DOHH2 (cell line): Measurements from ENCODE around the gene MAFB.

ENCODE experiments used
- H3F3A ChIP-seq: fragments of 200-600 bp; sonication (generic), shearing (Covaris generic); 2 replicates; pipeline ENCODE4 v1.6.0; 2016; ENCODE audit warnings: antibody characterized with exemption, mild to moderate bottlenecking; ENCODE audit not compliant: control insufficient read depth, insufficient read depth
- H3K27ac ChIP-seq: fragments of 200-600 bp; sonication (generic); 2 replicates; pipeline ENCODE4 v1.5.1; 2014; ENCODE audit warnings: low read depth, mild to moderate bottlenecking, low read length, moderate library complexity
- H3K27me3 ChIP-seq: fragments of 200-600 bp; sonication (generic); 2 replicates; pipeline ENCODE4 v1.6.1; 2014; ENCODE audit warnings: mild to moderate bottlenecking, low read length, mixed read lengths; ENCODE audit not compliant: control insufficient read depth
- H3K36me3 ChIP-seq: fragments of 200-600 bp; sonication (generic); 2 replicates; pipeline ENCODE4 v1.6.1; 2014; ENCODE audit warnings: mild to moderate bottlenecking, low read length, moderate library complexity, mixed read lengths; ENCODE audit not compliant: control insufficient read depth
- H3K4me1 ChIP-seq: fragments of 200-600 bp; sonication (generic); 2 replicates; pipeline ENCODE4 v1.6.1; 2014; ENCODE audit warnings: mild to moderate bottlenecking, low read length, mixed read lengths; ENCODE audit not compliant: control insufficient read depth
- H3K4me2 ChIP-seq: fragments of 200-600 bp; sonication (generic); 2 replicates; pipeline ENCODE4 v1.6.0; 2014; ENCODE audit warnings: mild to moderate bottlenecking, low read length, moderate library complexity
- H3K4me3 ChIP-seq: fragments of 200-600 bp; sonication (generic); 2 replicates; pipeline ENCODE4 v1.5.1; 2014; ENCODE audit warnings: mild to moderate bottlenecking, low read length, mixed read lengths
- H3K79me2 ChIP-seq: fragments of 200-600 bp; sonication (generic); 2 replicates; pipeline ENCODE4 v1.6.1; 2014; ENCODE audit warnings: mild to moderate bottlenecking, low read length, mixed read lengths; ENCODE audit not compliant: control insufficient read depth
- H3K9me2 ChIP-seq: fragments of 200-600 bp; sonication (generic); replicated peaks from 2 replicates; pipeline ENCODE4 v1.6.1; 2014; ENCODE audit warnings: mild to moderate bottlenecking, low read length, mixed read lengths; ENCODE audit not compliant: control insufficient read depth
- H3K9me3 ChIP-seq: fragments of 200-600 bp; sonication (generic); 2 replicates; pipeline ENCODE4 v1.6.1; 2014; ENCODE audit warnings: antibody characterized with exemption, low read length, mixed read lengths; ENCODE audit not compliant: control insufficient read depth, insufficient read depth
- H4K20me1 ChIP-seq: fragments of 200-600 bp; sonication (generic); 2 replicates; pipeline ENCODE4 v1.6.0; 2014; ENCODE audit warnings: low read depth, mild to moderate bottlenecking, antibody characterized with exemption, low read length, moderate library complexity; ENCODE audit not compliant: control insufficient read depth, insufficient read depth
- CTCF ChIP-seq: fragments of 200-600 bp; sonication (generic); IDR thresholded peaks from one replicate; pipeline ENCODE4 v1.5.1; 2014; ENCODE audit warnings: antibody characterized with exemption, mild to moderate bottlenecking, low read depth, low read length; ENCODE audit not compliant: poor library complexity, severe bottlenecking
- EZH2phosphoT487 ChIP-seq: fragments of 200-600 bp; sonication (generic); IDR thresholded peaks from 2 replicates; pipeline ENCODE4 v1.6.1; 2017; ENCODE audit warnings: borderline replicate concordance, mild to moderate bottlenecking, antibody characterized with exemption, low read length, moderate library complexity, mixed read lengths

The MAFB gene

GRCh38 chr20:40690836-40691565 lies 2.0 kb upstream of the MAFB start:
- no peaks in the 10 kb centered on the region for H4K20me1 ChIP-seq
- TF ChIP-seq EZH2phosphoT487 (no peak), CTCF (no peak)
- no peaks in the 10 kb centered on the region for H3K9me3 ChIP-seq
- H3K79me2 ChIP-seq = no peaks in the 10 kb centered on the region
- H3K27ac ChIP-seq = no peak overlapping the region
- H3K27me3 ChIP-seq = peaks cover 78% of the 10 kb centered on the region
- no peaks in the 10 kb centered on the region for H3K36me3 ChIP-seq
- H3F3A ChIP-seq = no peaks in the 10 kb centered on the region
- H3K9me2 ChIP-seq = no peaks in the 10 kb centered on the region
- H3K4me1 ChIP-seq = peaks cover 7% of the 10 kb centered on the region
- no peak overlapping the region for H3K4me2 ChIP-seq
- H3K4me3 ChIP-seq = no peak overlapping the region

GRCh38 chr20:40689943-40690835 lies 1.2 kb upstream of the MAFB start:
- peak; percentile 81; the same call in 1 of the 2 replicates for TF ChIP-seq EZH2phosphoT487
- peak; percentile 83 for TF ChIP-seq CTCF
- H3K9me2 ChIP-seq = no peaks in the 10 kb centered on the region
- no peak overlapping the region for H3K27ac ChIP-seq
- H3K9me3 ChIP-seq = no peaks in the 10 kb centered on the region
- H3K4me2 ChIP-seq = peak overlapping the region; percentile 98
- no peaks in the 10 kb centered on the region for H3K36me3 ChIP-seq
- peak overlapping the region; percentile 77 for H3K4me3 ChIP-seq
- peaks cover 74% of the 10 kb centered on the region for H3K27me3 ChIP-seq
- peaks cover 7% of the 10 kb centered on the region for H3K4me1 ChIP-seq
- H3F3A ChIP-seq = no peaks in the 10 kb centered on the region
- no peaks in the 10 kb centered on the region for H3K79me2 ChIP-seq
- H4K20me1 ChIP-seq = no peaks in the 10 kb centered on the region

GRCh38 chr20:40688129-40689099 lies 622 bp downstream of the MAFB start:
- Histone ChIP-seq H3K27ac (no peak overlapping the region), H3F3A (no peaks in the 10 kb centered on the region), H3K4me1 (peaks cover 7% of the 10 kb centered on the region), H3K79me2 (no peaks in the 10 kb centered on the region), H4K20me1 (no peaks in the 10 kb centered on the region), H3K9me3 (no peaks in the 10 kb centered on the region), H3K4me3 (peak overlapping the region; percentile 77), H3K4me2 (peak overlapping the region; percentile 98), H3K27me3 (peaks cover 72% of the 10 kb centered on the region), H3K9me2 (no peaks in the 10 kb centered on the region), H3K36me3 (no peaks in the 10 kb centered on the region)
- TF ChIP-seq CTCF (no peak), EZH2phosphoT487 (no peak)
